ENCODE measurements around the gene SLC34A1. TPM values are rescaled to one million over a fixed set of nuclear protein-coding genes. Genes with fewer than 3 reads are reported as not detected.
A peak's percentile ranks its signal among the peaks of the same experiment; 100 is the strongest.

Gene SLC34A1
- total and polyA plus RNA-seq, 4 experiments from 2014 or later, result 0.11 TPM; not detected in 3

GRCh38 chr5:177405312-177405711 lies 21.1 kb downstream of the SLC34A1 start:
- H3K9me3 Mint-ChIP-seq, result no peaks in the 10 kb centered on the region
- ChIA-PET POLR2A (ENCODE audit: partially characterized antibody) (interaction anchor here (1.1 to 7.1 kb wide), 9 partner anchors 9 to 92 kb away, joined by 4 to 555 read pairs (median 19); partner anchors contain the start of genes GRK6, PDLIM7, PRR7 and SLC34A1), CTCF (ENCODE audit: partially characterized antibody) (interaction anchor here (1.0 to 16.6 kb wide), 16 partner anchors 12 to 292 kb away, joined by 3 to 821 read pairs (median 32); partner anchors contain the start of genes GRK6, LMAN2, MXD3 and PDLIM7)
- Histone ChIP-seq H3K4me1 (ENCODE audit: insufficient read depth, low read length) (peaks cover 39% of the 10 kb centered on the region), H3K9me3 (ENCODE audit: control insufficient read depth in 1 of 2, low read length in 2 of 2) (no peaks in the 10 kb centered on the region), H3K36me3 (ENCODE audit: insufficient read depth, low read length) (no peaks in the 10 kb centered on the region), H3K27me3 (ENCODE audit: insufficient read depth, low read length) (no peaks in the 10 kb centered on the region), H3K27ac (ENCODE audit: low read depth, low read length) (no peak overlapping the region), H3K4me3 (ENCODE audit: low read length in 2 of 2) (no peak overlapping the region)
- peak overlapping the region in 1 of 8 donors; percentile 52 for H3K4me3 Mint-ChIP-seq
- intact Hi-C loops (cut with micrococcal nuclease), result no loop called here
- H3K36me3 Mint-ChIP-seq, result no peaks in the 10 kb centered on the region
- H3K27me3 Mint-ChIP-seq, result no peaks in the 10 kb centered on the region
- H3K4me1 Mint-ChIP-seq, result peaks cover 6 to 37% (median 23%) of the 10 kb centered on the region in 4 donors
- peak overlapping the region in 4 of 7 donors; percentile 30 to 84 (median 61) for H3K27ac Mint-ChIP-seq
- no peak for DNase-seq

GRCh38 chr5:177405805-177406204 lies 21.6 kb downstream of the SLC34A1 start:
- H3K4me1 ChIP-seq (ENCODE audit: insufficient read depth, low read length), result peaks cover 39% of the 10 kb centered on the region

GRCh38 chr5:177409043-177409801 lies 25.0 kb downstream of the SLC34A1 start, which contains the start of gene F12:
TSS of gene F12 (minus strand) at chr5:177409564. CDS start at chr5:177409527, 37 bp downstream.
- Mint-ChIP-seq H3K4me1 (peaks cover 14 to 47% (median 25%) of the 10 kb centered on the region in 4 donors), H3K27ac (peak within 1 kb of the TSS in 3 of 7 donors; percentile 24 to 53 (median 37)), H3K36me3 (no peaks in the 10 kb centered on the region), H3K4me3 (no peak within 1 kb of the TSS), H3K9me3 (no peaks in the 10 kb centered on the region), H3K27me3 (no peaks in the 10 kb centered on the region)
- intact Hi-C loops (cut with micrococcal nuclease), result no loop called here
- DNase-seq, result no peak
- no peak within 1 kb of the TSS for H3K27ac ChIP-seq (ENCODE audit: low read depth, low read length)
- peaks cover 36% of the 10 kb centered on the region for H3K4me1 ChIP-seq (ENCODE audit: insufficient read depth, low read length)
- CTCF ChIA-PET (ENCODE audit: partially characterized antibody), result interaction anchor here (0.7 to 16.6 kb wide), 7 partner anchors 18 to 100 kb away, joined by 3 to 821 read pairs (median 4); partner anchors contain the start of genes GRK6 and PRR7
- H3K9me3 ChIP-seq (ENCODE audit: control insufficient read depth in 1 of 2, low read length in 2 of 2), result no peaks in the 10 kb centered on the region
- no peaks in the 10 kb centered on the region for H3K36me3 ChIP-seq (ENCODE audit: insufficient read depth, low read length)
- no peaks in the 10 kb centered on the region for H3K27me3 ChIP-seq (ENCODE audit: insufficient read depth, low read length)
- H3K4me3 ChIP-seq (ENCODE audit: low read length in 2 of 2), result no peak within 1 kb of the TSS
- POLR2A ChIA-PET (ENCODE audit: partially characterized antibody), result interaction anchor here (0.8 to 9.4 kb wide), 7 partner anchors 18 to 46 kb away, joined by 3 to 141 read pairs (median 10); partner anchors contain the start of genes GRK6 and PRR7

More at GRCh38 chr5:177405805-177406204, 21.6 kb downstream of the SLC34A1 start:
- CTCF ChIA-PET (ENCODE audit: partially characterized antibody), result interaction anchor here (1.6 to 16.6 kb wide), 10 partner anchors 11 to 292 kb away, joined by 4 to 821 read pairs (median 60); partner anchors contain the start of genes GRK6, LMAN2, PDLIM7 and PRR7
- Histone ChIP-seq H3K4me3 (ENCODE audit: low read length in 2 of 2) (no peak overlapping the region), H3K27ac (ENCODE audit: low read depth, low read length) (no peak overlapping the region), H3K27me3 (ENCODE audit: insufficient read depth, low read length) (no peaks in the 10 kb centered on the region), H3K9me3 (ENCODE audit: control insufficient read depth in 1 of 2, low read length in 2 of 2) (no peaks in the 10 kb centered on the region), H3K36me3 (ENCODE audit: insufficient read depth, low read length) (no peaks in the 10 kb centered on the region)
- no peak overlapping the region for H3K4me3 Mint-ChIP-seq
- H3K4me1 Mint-ChIP-seq, result peaks cover 10 to 42% (median 27%) of the 10 kb centered on the region in 4 donors
- peak overlapping the region in 1 of 7 donors; percentile 19 for H3K27ac Mint-ChIP-seq
- H3K36me3 Mint-ChIP-seq, result no peaks in the 10 kb centered on the region
- no peak for DNase-seq
- no peaks in the 10 kb centered on the region for H3K27me3 Mint-ChIP-seq
- no peaks in the 10 kb centered on the region for H3K9me3 Mint-ChIP-seq
- intact Hi-C loops (cut with micrococcal nuclease), result no loop called here
- POLR2A ChIA-PET (ENCODE audit: partially characterized antibody), result interaction anchor here (2.2 to 7.1 kb wide), 5 partner anchors 16 to 43 kb away, joined by 6 to 555 read pairs (median 138); partner anchors contain the start of genes GRK6, PRR7 and SLC34A1

GRCh38 chr5:177410575-177410974 lies 26.3 kb downstream of the SLC34A1 start:
- Mint-ChIP-seq H3K4me3 (peak overlapping the region in 1 of 8 donors; percentile 4), H3K36me3 (no peaks in the 10 kb centered on the region), H3K4me1 (peaks cover 14 to 43% (median 27%) of the 10 kb centered on the region in 4 donors), H3K27ac (peak overlapping the region in 2 of 7 donors; percentile 40 to 60), H3K9me3 (no peaks in the 10 kb centered on the region), H3K27me3 (no peaks in the 10 kb centered on the region)
- H3K9me3 ChIP-seq (ENCODE audit: control insufficient read depth in 1 of 2, low read length in 2 of 2), result no peaks in the 10 kb centered on the region
- no peak overlapping the region for H3K27ac ChIP-seq (ENCODE audit: low read depth, low read length)
- no peak overlapping the region for H3K4me3 ChIP-seq (ENCODE audit: low read length in 2 of 2)
- intact Hi-C loops (cut with micrococcal nuclease), result no loop called here
- peaks cover 33% of the 10 kb centered on the region for H3K4me1 ChIP-seq (ENCODE audit: insufficient read depth, low read length)
- H3K27me3 ChIP-seq (ENCODE audit: insufficient read depth, low read length), result no peaks in the 10 kb centered on the region
- POLR2A ChIA-PET (ENCODE audit: partially characterized antibody), result interaction anchor here (1.3 to 9.4 kb wide), 4 partner anchors 15 to 44 kb away, joined by 5 to 141 read pairs (median 66); partner anchors contain the start of genes GRK6 and PRR7
- no peak for DNase-seq
- CTCF ChIA-PET (ENCODE audit: partially characterized antibody), result interaction anchor here (0.6 to 16.6 kb wide), 5 partner anchors 8 to 91 kb away, joined by 3 to 821 read pairs (median 3); partner anchors contain the start of genes GRK6, PFN3 and PRR7
- no peaks in the 10 kb centered on the region for H3K36me3 ChIP-seq (ENCODE audit: insufficient read depth, low read length)

- DNase-seq, result peak in 4 of 5 donors; percentile 59 to 74 (median 65)
- Mint-ChIP-seq H3K9me3 (no peaks in the 10 kb centered on the region), H3K36me3 (no peaks in the 10 kb centered on the region), H3K4me1 (peaks cover 20 to 49% (median 32%) of the 10 kb centered on the region in 4 donors), H3K27me3 (no peaks in the 10 kb centered on the region), H3K4me3 (peak overlapping the region; percentile 76 to 84 (median 79)), H3K27ac (peak overlapping the region; percentile 83 to 94 (median 86))
- H3K27ac ChIP-seq (ENCODE audit: low read depth, low read length), result peak overlapping the region; percentile 47
- peaks cover 36% of the 10 kb centered on the region for H3K4me1 ChIP-seq (ENCODE audit: insufficient read depth, low read length)
- H3K9me3 ChIP-seq (ENCODE audit: control insufficient read depth in 1 of 2, low read length in 2 of 2), result no peaks in the 10 kb centered on the region
- CTCF ChIA-PET (ENCODE audit: partially characterized antibody), result interaction anchor here (1.2 to 16.6 kb wide), 4 partner anchors 9 to 104 kb away, joined by 4 to 821 read pairs (median 7); partner anchors contain the start of gene PRR7
- peak overlapping the region; percentile 6 to 37 for H3K4me3 ChIP-seq (ENCODE audit: low read length in 2 of 2)
- no peaks in the 10 kb centered on the region for H3K36me3 ChIP-seq (ENCODE audit: insufficient read depth, low read length)
- intact Hi-C loops (cut with micrococcal nuclease), result loop anchor here (1.0 kb wide), 1 partner anchor 14 kb away; the partner anchor contains the start of gene GRK6
- no peaks in the 10 kb centered on the region for H3K27me3 ChIP-seq (ENCODE audit: insufficient read depth, low read length)
- POLR2A ChIA-PET (ENCODE audit: partially characterized antibody), result interaction anchor here (0.9 to 9.4 kb wide), 7 partner anchors 9 to 54 kb away, joined by 4 to 141 read pairs (median 8); partner anchors contain the start of genes GRK6 and PRR7
Observed at GRCh38 chr5:177412603-177413233, 28.5 kb downstream of the SLC34A1 start.

- no peaks in the 10 kb centered on the region for H3K36me3 ChIP-seq (ENCODE audit: insufficient read depth, low read length)
- intact Hi-C loops (cut with micrococcal nuclease), result no loop called here
- peaks cover 36% of the 10 kb centered on the region for H3K4me1 ChIP-seq (ENCODE audit: insufficient read depth, low read length)
- no peak overlapping the region for H3K27ac ChIP-seq (ENCODE audit: low read depth, low read length)
- no peaks in the 10 kb centered on the region for H3K27me3 ChIP-seq (ENCODE audit: insufficient read depth, low read length)
- no peak overlapping the region for H3K4me3 ChIP-seq (ENCODE audit: low read length in 2 of 2)
- Mint-ChIP-seq H3K9me3 (no peaks in the 10 kb centered on the region), H3K4me1 (peaks cover 20 to 49% (median 32%) of the 10 kb centered on the region in 4 donors), H3K36me3 (no peaks in the 10 kb centered on the region), H3K27me3 (no peaks in the 10 kb centered on the region), H3K27ac (peak overlapping the region in 1 of 7 donors; percentile 18), H3K4me3 (no peak overlapping the region)
- DNase-seq, result no peak
- POLR2A ChIA-PET (ENCODE audit: partially characterized antibody), result interaction anchor here (1.4 to 9.4 kb wide), 5 partner anchors 10 to 41 kb away, joined by 3 to 141 read pairs (median 11); partner anchors contain the start of genes GRK6 and PRR7
- H3K9me3 ChIP-seq (ENCODE audit: control insufficient read depth in 1 of 2, low read length in 2 of 2), result no peaks in the 10 kb centered on the region
- CTCF ChIA-PET (ENCODE audit: partially characterized antibody), result interaction anchor here (0.7 to 16.6 kb wide), 8 partner anchors 10 to 343 kb away, joined by 3 to 821 read pairs (median 6); partner anchors contain the start of genes PFN3 and PRR7
Observed at GRCh38 chr5:177414481-177414880, 30.2 kb downstream of the SLC34A1 start.

Data from CD4-positive, alpha-beta memory T cell (primary cell).